Fibroblast of lung (primary cell): ENCODE data around the gene PRAMEF12.

ENCODE experiments used
- CTCF ChIP-seq, 2 donors: IDR thresholded peaks in 1 of 2; conservative IDR thresholded peaks in 1 of 2; 1 replicate in 1 of 2; 2 replicates in 1 of 2; pipeline ENCODE4 v1.5.1; 2011 to 2012; ENCODE audit warnings: low read length in 2 of 2, control low read depth in 1 of 2, inconsistent platforms in 1 of 2, low read depth in 1 of 2, mild to moderate bottlenecking in 1 of 2
- EZH2 ChIP-seq: IDR thresholded peaks from 2 replicates; pipeline ENCODE4 v1.5.1; 2012; ENCODE audit warnings: low read length, control low read depth, mild to moderate bottlenecking; ENCODE audit errors: missing control alignments

GRCh38 chr1:12811409-12811784, 37.9 kb downstream of the PRAMEF12 start:
- TF ChIP-seq CTCF (conservative IDR thresholded peaks at IDR 0.05 in 1 of 2, IDR thresholded peaks at IDR 0.05 in 1 of 2; ENCODE audit: low read depth in 1 of 2, low read length in 2 of 2) (no peak), EZH2 (no peak)
